Measurements from ENCODE around the gene GABARAP.
A peak's percentile ranks its signal among the peaks of the same experiment; 100 is the strongest.
"Not testable (repeated sequence)": the region's sequence is repeated elsewhere in the genome, so short reads cannot be mapped to it uniquely, and the experiment has no call there.

GABARAP gene

DNA sequence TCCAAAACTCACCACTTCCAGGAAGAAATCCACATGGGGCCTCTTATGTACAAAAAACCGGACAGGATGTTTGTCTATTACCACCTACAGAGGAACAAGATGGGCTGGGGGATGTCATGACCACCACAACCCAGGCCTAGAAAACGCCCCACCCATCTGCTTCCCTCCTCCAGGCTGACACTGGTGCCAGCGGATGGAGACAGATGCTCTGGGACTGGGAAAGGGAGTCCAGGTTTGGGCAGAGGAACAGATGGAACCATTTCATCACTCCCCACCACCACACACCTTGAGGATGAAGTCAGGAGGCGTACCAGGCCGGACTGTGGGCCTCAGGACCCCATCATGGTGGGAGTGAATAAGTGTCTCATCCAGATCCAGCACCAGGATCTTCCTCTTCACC lies 4.5 kb upstream of the GABARAP start:
- TF ChIP-seq, protein P1, sequence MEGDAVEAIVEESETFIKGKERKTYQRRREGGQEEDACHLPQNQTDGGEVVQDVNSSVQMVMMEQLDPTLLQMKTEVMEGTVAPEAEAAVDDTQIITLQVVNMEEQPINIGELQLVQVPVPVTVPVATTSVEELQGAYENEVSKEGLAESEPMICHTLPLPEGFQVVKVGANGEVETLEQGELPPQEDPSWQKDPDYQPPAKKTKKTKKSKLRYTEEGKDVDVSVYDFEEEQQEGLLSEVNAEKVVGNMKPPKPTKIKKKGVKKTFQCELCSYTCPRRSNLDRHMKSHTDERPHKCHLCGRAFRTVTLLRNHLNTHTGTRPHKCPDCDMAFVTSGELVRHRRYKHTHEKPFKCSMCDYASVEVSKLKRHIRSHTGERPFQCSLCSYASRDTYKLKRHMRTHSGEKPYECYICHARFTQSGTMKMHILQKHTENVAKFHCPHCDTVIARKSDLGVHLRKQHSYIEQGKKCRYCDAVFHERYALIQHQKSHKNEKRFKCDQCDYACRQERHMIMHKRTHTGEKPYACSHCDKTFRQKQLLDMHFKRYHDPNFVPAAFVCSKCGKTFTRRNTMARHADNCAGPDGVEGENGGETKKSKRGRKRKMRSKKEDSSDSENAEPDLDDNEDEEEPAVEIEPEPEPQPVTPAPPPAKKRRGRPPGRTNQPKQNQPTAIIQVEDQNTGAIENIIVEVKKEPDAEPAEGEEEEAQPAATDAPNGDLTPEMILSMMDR (IDR thresholded peaks at IDR 0.05; ENCODE audit: extremely low read depth, missing control alignments) = no peak

DNA sequence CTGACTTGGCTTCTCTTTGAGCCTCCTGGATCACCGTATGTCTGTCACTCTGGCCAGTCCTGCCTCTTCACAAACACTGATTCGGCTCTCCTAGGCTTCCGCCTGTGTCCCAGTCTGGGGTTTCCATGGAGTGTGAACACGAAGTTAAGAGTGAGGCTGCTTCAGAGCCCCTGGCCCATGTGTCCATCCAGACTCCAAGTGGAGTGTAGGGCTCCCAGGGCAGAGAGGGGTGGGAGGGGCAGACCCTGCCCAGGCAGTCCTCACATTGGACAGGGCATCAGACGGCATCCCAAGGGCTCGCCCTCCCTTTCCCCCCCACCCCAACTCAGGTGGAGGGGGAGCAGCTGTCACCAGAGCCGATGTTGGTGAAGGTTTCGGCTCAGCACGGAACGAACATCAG lies 1.6 kb upstream of the GABARAP start:
- DNase-seq (ENCODE audit: low spot score) = not testable (repeated sequence)

More for the DNA sequence above, 4.5 kb upstream of the GABARAP start:
- DNase-seq (ENCODE audit: low spot score) = no peak

DNA sequence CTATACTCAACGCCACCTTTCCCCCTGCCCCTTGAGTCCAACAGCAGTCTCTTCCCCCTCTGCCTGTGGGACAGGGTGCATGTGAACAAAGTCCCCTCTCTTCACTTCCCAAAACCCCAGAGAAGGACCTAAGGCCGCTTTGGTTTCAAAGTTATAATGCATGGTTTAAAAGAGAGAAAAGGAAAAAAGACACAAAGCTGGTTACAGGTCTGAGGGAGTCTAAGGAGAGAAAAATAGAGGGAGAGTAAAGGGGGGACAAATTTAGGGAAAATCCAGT lies 1.1 kb upstream of the GABARAP start:
- TF ChIP-seq, protein P1 (IDR thresholded peaks at IDR 0.05; ENCODE audit: extremely low read depth, missing control alignments) = no peak
- no peak for DNase-seq (ENCODE audit: low spot score)

DNA sequence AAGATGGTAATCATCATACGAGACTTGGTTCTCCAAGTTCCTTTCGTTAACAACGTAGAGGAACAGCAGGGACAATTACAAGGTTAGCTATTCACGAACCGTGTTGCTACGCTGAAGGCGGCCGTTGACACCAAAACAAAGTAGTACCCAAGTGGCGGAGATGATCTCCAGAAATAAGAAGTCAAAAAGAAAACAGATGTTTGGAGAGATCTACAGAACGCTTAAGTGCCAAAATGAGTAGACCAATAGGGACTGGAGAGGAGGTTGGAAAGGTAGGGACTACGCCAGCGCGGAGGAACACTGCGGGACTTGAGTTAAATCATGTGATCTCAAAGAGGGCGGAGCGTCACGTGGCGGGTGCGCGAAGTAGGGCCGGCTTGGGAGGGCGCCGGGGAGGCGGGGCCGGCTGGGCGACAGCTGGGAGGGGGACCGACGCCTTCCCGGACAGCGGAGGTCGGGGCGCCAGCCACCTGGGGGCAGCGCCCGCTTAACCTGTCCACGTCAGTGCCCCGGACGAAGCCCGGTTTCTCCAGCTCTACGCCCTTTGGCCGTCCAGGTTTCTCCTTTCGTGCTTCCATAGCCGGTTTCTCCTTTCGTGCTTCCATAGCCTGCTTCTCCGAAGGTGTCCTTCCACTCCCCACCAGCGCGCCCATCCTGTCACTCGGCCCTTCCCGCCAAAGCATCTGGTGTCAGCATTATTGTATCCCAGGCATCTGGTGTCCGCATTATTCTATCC lies 636 bp upstream of the GABARAP start:
- peak; percentile 91 for DNase-seq (ENCODE audit: low spot score)
- TF ChIP-seq, protein P1 (IDR thresholded peaks at IDR 0.05; ENCODE audit: extremely low read depth, missing control alignments) = no peak

DNA sequence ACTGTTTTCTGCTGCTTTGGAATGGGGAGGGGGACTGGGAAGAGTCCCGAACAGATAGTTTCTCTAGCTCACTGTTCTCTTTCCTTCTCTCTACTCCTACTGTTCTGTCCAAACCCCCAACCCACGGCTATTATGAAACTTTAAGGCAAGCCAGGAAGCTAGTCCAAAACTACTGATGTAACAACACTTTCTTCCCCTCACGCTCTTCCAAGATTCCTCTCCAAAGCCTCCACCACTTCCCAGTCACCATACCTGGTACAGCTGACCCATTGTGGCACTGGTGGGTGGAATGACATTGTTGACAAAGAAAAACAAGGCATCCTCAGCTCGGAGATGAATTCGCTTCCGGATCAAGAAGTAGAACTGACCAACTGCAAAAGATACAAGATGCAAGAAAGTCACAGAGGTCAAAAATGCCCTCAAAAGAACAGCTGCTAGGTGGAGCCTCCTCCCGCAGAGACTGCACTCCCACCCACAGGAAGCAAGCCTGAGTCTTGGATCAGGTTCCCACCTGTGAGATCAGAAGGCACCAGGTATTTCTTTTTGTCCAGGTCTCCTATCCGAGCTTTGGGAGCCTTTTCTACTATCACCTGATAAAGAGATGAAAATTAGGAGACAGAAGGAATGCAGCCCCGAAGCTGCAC lies 1.0 kb downstream of the GABARAP start:
- TF ChIP-seq, protein P1 (IDR thresholded peaks at IDR 0.05; ENCODE audit: extremely low read depth, missing control alignments) = no peak
- no peak for DNase-seq (ENCODE audit: low spot score)

DNA sequence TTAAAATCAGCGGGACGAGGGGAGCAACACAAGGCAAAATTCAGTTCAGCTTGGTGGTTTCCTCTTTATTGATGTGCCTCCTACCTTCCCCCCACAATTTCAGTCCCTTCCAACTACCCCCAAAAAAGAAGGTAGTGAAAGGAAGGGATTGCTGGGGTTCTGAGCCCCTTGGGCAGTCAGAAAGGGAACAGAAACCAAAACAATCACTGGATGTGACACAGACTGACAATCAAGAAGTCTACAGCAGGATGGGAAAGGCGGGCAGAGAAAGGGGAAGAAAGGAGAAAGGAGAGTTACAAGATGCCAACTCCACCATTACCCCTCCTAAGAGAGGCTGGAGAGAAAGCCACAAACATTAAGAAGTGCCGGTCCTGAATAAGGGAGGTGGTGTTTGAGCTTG lies 1.9 kb downstream of the GABARAP start:
- no peak for DNase-seq (ENCODE audit: low spot score)
- TF ChIP-seq, protein P1 (IDR thresholded peaks at IDR 0.05; ENCODE audit: extremely low read depth, missing control alignments) = no peak

DNA sequence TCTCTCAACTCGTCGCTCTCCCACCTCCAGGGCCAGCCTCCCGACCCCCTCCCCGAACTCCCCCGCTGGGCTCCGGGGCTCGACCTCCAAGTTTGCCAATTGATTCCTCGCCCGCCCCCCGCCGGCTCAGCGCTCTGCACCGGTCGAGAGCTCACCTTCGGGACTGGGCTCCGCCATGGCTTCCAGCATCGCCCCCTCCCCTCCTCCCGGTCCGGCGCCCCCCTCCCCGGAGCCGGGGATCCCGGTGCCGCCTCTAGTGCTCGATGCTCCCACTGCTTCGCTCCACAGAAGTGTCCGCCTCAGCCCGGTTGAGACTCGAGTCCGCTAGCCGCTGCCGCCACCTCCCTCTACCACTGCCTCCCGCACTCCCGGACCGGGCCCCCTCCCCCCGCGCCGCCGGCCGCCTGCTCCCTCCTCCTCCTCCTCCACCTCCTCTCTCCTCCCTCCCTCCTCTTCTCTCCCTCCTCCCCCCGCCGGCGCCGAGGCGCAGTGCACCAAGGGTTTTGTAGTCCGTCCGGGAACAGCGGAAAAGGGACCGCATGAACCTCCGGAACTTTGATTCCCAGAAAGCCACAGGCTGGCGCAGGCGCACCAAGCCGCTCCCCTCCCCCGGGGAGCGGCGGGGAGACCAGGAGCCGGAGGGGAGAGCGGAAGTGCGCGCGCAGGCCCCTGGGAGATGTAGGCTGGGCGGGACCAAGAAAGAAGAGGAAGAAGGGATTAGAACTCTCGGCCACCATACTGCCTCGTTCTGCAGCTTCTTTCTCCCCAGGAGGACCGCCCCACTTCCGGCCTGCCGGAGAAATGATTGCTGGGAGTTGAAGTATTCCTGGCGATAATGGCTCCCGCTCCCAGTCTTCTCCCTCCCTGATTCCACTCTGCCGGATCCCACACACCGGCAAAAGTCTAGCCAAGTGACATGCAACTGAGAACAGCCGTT lies 2.9 kb downstream of the GABARAP start, which contains the start of gene PHF23:
Gene PHF23 (minus strand): TSS at position 367 of the 937 bp plus-strand sequence. CDS start 178 bp downstream, at position 189.
- TF ChIP-seq, protein P1 (IDR thresholded peaks at IDR 0.05; ENCODE audit: extremely low read depth, missing control alignments) = no peak
- DNase-seq (ENCODE audit: low spot score) = peak; percentile 98

Measured in GM20000 (cell line).